Tibial artery (tissue), 4 donors: ENCODE data around the gene CCDC69.
A peak's percentile ranks its signal among the peaks of the same experiment; 100 is the strongest.

Source experiments
- DNase-seq, 2 donors: peaks; one replicate each; pipeline ENCODE4 v3.0.0-alpha.2; 2019
- H3K27ac ChIP-seq, 2 donors: fragments of 200-600 bp; sonication (generic) in 1 of 2; 1 replicate in 1 of 2; 2 replicates in 1 of 2; pipeline ENCODE4 v1.5.1; 2018 to 2019; ENCODE audit warnings: mild to moderate bottlenecking in 1 of 2
- H3K27me3 ChIP-seq, 2 donors: fragments of 200-600 bp; sonication (generic) in 1 of 2; one replicate each; pipeline versions ENCODE4 v1.5.1 to v1.6.0; 2016 to 2019
- H3K36me3 ChIP-seq, 3 donors: fragments of 200-600 bp; sonication (generic) in 2 of 3; one replicate each; pipeline ENCODE4 v1.5.1; 2016 to 2019; ENCODE audit warnings: mild to moderate bottlenecking in 2 of 3
- H3K4me1 ChIP-seq, 4 donors: fragments of 200-600 bp; sonication (generic) in 2 of 4; 1 replicate in 3 of 4; 2 replicates in 1 of 4; pipeline ENCODE4 v1.5.1; 2016 to 2019
- H3K4me3 ChIP-seq, 2 donors: fragments of 200-600 bp; sonication (generic) in 1 of 2; 1 replicate in 1 of 2; 2 replicates in 1 of 2; pipeline ENCODE4 v1.5.1; 2018 to 2019; ENCODE audit warnings: mild to moderate bottlenecking in 2 of 2
- H3K9me3 ChIP-seq, 3 donors: fragments of 200-600 bp; sonication (generic) in 1 of 3; one replicate each; pipeline ENCODE4 v1.5.1; 2016 to 2019
- CTCF ChIP-seq, 2 experiments: fragments of 200-600 bp in 1 of 2; fragments of 450-650 bp in 1 of 2; IDR thresholded peaks; one replicate each; pipeline ENCODE4 v1.5.1; 2017 to 2019; ENCODE audit warnings: antibody characterized with exemption in 2 of 2, mild to moderate bottlenecking in 1 of 2, moderate library complexity in 1 of 2
- intact Hi-C: fragments of 100-400 bp; cut with DNase I; formaldehyde crosslinking; loops from one replicate; pipeline ENCODE4 v1.15.0; 2023; ENCODE audit warnings: low total_unique reads

The CCDC69 gene

DNA sequence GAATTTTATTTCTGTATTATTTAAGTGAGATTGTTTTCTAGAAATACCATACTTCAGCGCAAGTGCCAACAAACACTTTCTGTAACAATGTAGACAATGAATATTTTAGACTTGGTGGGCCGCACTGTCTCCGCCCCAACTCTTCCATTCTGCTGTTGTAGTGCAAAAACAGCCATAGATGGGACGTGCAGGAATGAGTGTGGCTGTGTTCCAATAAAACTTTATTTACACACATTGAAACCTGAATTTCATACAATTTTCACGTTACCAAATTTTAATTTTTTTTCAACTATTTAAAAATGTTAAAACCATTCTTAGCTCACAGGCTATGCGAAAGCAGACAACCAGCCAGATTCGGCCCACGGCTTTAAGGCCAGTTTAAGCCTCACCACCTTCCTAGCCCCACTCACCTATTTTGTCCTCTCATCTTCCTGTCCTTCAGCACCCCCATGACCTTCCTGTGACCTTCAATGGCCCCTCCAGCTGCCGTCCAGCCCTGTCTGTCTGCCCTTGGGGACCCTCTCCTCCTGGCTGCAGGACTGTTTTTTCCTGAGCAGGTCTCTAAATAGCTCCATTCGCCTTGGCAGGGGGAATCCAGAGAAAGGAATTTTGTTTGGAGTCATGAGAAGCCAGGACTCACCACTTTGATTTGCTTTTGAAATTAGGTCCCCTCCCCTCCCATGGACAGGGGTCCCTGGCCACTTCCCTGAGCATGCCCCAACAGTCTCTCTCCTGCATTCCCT, 55.1 kb downstream of the CCDC69 start:
- intact Hi-C loops: loop anchor here (5.0 kb wide), 3 partner anchors 74 to 166 kb away; no protein-coding TSS in a partner anchor
- peak in 1 of 2 donors; percentile 21 for DNase-seq

DNA sequence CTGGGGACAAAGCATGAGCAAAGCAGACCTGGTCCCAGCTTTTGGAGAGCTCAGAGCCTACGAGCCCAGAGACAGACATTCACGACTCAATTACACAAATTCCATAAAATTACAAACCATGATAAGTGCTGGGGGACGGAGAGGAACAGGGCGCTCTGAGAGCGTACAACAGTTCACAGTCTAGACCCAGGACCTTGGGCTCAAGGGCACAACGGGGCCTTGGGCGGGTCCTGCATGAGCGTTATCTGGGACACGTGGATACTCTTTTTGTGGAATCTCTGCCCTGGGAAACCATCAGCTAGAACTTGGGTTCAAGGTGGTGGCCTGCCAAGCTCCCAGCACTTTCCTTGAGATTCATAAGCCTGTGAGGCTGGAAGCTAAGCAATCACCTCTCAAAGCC, 56.9 kb downstream of the CCDC69 start:
- intact Hi-C loops: loop anchor here (5.0 kb wide), 3 partner anchors 75 to 165 kb away; no protein-coding TSS in a partner anchor

More for the DNA sequence above, 55.1 kb downstream of the CCDC69 start:
- TF ChIP-seq CTCF (IDR thresholded peaks at IDR 0.05): no peak
- H3K36me3 ChIP-seq: no peaks in the 10 kb centered on the region
- H3K9me3 ChIP-seq: no peaks in the 10 kb centered on the region
- peaks cover 0 to 3% of the 10 kb centered on the region in 2 donors for H3K27me3 ChIP-seq
- H3K4me1 ChIP-seq: peaks cover 0 to 4% (median 0%) of the 10 kb centered on the region in 4 donors
- no peak overlapping the region for H3K27ac ChIP-seq
- H3K4me3 ChIP-seq: no peak overlapping the region

GRCh38 chr5:151164687-151165392, 59.1 kb downstream of the CCDC69 start:
- peak; percentile 81 to 85 for DNase-seq
- Histone ChIP-seq H3K27ac (no peak overlapping the region), H3K27me3 (peaks cover 0 to 3% of the 10 kb centered on the region in 2 donors), H3K36me3 (no peaks in the 10 kb centered on the region), H3K9me3 (no peaks in the 10 kb centered on the region), H3K4me3 (no peak overlapping the region), H3K4me1 (peaks cover 0 to 3% (median 0%) of the 10 kb centered on the region in 4 donors)
- peak; percentile 91 for TF ChIP-seq CTCF (IDR thresholded peaks at IDR 0.05)
- intact Hi-C loops: loop anchor here (2.0 to 5.0 kb wide), 4 partner anchors 38 to 163 kb away; no protein-coding TSS in a partner anchor

More for the DNA sequence above, 56.9 kb downstream of the CCDC69 start:
- H3K27me3 ChIP-seq: peaks cover 0 to 3% of the 10 kb centered on the region in 2 donors
- H3K36me3 ChIP-seq: no peaks in the 10 kb centered on the region
- no peak for TF ChIP-seq CTCF (IDR thresholded peaks at IDR 0.05)
- peaks cover 0 to 3% (median 0%) of the 10 kb centered on the region in 4 donors for H3K4me1 ChIP-seq
- H3K27ac ChIP-seq: no peak overlapping the region
- no peak overlapping the region for H3K4me3 ChIP-seq
- no peak for DNase-seq
- no peaks in the 10 kb centered on the region for H3K9me3 ChIP-seq

GRCh38 chr5:151162776-151163175, 61.1 kb downstream of the CCDC69 start:
- intact Hi-C loops: no loop called here
- no peak for DNase-seq
- peaks cover 0 to 3% of the 10 kb centered on the region in 2 donors for H3K27me3 ChIP-seq
- TF ChIP-seq CTCF (IDR thresholded peaks at IDR 0.05): no peak
- H3K27ac ChIP-seq: no peak overlapping the region
- no peak overlapping the region for H3K4me3 ChIP-seq
- H3K4me1 ChIP-seq: peaks cover 0 to 12% (median 4%) of the 10 kb centered on the region in 4 donors
- no peaks in the 10 kb centered on the region for H3K9me3 ChIP-seq
- H3K36me3 ChIP-seq: no peaks in the 10 kb centered on the region

- no peaks in the 10 kb centered on the region for H3K9me3 ChIP-seq
- no peak overlapping the region for H3K4me3 ChIP-seq
- H3K27me3 ChIP-seq: no peaks in the 10 kb centered on the region
- H3K4me1 ChIP-seq: peaks cover 0 to 33% (median 15%) of the 10 kb centered on the region in 4 donors
- no peak for TF ChIP-seq CTCF (IDR thresholded peaks at IDR 0.05)
- no peak for DNase-seq
- H3K27ac ChIP-seq: no peak overlapping the region
- no peaks in the 10 kb centered on the region for H3K36me3 ChIP-seq
- intact Hi-C loops: no loop called here
These were observed 64.1 kb downstream of the CCDC69 start for GRCh38 chr5:151159649-151160373.
